ENCODE results near the gene KBTBD3.

DNA sequence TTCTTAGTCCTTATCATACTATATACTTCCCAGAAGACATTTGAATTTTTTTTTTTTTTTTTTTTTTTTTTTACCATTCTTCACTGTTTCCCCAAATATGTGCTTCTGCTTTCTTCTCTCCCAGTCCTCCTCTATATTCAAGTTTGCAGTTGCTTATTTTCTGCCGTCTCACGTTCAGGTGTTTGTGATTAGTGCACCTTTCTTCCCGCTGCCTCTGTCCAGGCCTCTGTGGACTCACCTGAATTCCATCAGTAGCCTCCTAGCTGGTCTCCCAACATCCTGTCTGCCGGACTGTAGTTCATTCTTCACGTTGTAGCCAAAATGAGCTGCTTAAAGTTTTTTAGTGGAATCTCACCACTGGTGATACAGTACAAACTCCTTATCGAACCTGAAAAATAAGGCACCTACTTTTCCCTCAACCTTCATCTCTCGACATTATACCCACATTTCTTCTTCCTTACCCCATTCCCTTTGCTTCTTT is 54.3 kb downstream of the KBTBD3 start:
- TF ChIP-seq, protein P1, sequence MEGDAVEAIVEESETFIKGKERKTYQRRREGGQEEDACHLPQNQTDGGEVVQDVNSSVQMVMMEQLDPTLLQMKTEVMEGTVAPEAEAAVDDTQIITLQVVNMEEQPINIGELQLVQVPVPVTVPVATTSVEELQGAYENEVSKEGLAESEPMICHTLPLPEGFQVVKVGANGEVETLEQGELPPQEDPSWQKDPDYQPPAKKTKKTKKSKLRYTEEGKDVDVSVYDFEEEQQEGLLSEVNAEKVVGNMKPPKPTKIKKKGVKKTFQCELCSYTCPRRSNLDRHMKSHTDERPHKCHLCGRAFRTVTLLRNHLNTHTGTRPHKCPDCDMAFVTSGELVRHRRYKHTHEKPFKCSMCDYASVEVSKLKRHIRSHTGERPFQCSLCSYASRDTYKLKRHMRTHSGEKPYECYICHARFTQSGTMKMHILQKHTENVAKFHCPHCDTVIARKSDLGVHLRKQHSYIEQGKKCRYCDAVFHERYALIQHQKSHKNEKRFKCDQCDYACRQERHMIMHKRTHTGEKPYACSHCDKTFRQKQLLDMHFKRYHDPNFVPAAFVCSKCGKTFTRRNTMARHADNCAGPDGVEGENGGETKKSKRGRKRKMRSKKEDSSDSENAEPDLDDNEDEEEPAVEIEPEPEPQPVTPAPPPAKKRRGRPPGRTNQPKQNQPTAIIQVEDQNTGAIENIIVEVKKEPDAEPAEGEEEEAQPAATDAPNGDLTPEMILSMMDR (IDR thresholded peaks at IDR 0.05; ENCODE audit: low read depth, low read length, missing input control): no peak
- TF ChIP-seq, protein P2, sequence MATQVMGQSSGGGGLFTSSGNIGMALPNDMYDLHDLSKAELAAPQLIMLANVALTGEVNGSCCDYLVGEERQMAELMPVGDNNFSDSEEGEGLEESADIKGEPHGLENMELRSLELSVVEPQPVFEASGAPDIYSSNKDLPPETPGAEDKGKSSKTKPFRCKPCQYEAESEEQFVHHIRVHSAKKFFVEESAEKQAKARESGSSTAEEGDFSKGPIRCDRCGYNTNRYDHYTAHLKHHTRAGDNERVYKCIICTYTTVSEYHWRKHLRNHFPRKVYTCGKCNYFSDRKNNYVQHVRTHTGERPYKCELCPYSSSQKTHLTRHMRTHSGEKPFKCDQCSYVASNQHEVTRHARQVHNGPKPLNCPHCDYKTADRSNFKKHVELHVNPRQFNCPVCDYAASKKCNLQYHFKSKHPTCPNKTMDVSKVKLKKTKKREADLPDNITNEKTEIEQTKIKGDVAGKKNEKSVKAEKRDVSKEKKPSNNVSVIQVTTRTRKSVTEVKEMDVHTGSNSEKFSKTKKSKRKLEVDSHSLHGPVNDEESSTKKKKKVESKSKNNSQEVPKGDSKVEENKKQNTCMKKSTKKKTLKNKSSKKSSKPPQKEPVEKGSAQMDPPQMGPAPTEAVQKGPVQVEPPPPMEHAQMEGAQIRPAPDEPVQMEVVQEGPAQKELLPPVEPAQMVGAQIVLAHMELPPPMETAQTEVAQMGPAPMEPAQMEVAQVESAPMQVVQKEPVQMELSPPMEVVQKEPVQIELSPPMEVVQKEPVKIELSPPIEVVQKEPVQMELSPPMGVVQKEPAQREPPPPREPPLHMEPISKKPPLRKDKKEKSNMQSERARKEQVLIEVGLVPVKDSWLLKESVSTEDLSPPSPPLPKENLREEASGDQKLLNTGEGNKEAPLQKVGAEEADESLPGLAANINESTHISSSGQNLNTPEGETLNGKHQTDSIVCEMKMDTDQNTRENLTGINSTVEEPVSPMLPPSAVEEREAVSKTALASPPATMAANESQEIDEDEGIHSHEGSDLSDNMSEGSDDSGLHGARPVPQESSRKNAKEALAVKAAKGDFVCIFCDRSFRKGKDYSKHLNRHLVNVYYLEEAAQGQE (IDR thresholded peaks at IDR 0.05): no peak
- TF ChIP-seq HNF4G (IDR thresholded peaks at IDR 0.05) (no peak), RXRA (IDR thresholded peaks at IDR 0.05) (no peak), GABPA (IDR thresholded peaks at IDR 0.05 in 1 of 2, conservative IDR thresholded peaks at IDR 0.05 in 1 of 2) (no peak)

Data from liver (tissue), 3 donors.